Epithelial cell of esophagus (primary cell): ENCODE results near the gene HTR7.
A peak's percentile ranks its signal among the peaks of the same experiment; 100 is the strongest.

Experiments
- DNase-seq: peaks from one replicate; pipeline ENCODE4 v3.0.0; 2010; ENCODE audit warnings: low read depth
- H3K4me3 ChIP-seq: 2 replicates; pipeline ENCODE4 v1.5.1; 2011; ENCODE audit warnings: mild to moderate bottlenecking, low read length, control low read depth
- TF ChIP-seq, protein P1 (sequence below): IDR thresholded peaks from 2 replicates; pipeline ENCODE4 v1.5.1; 2011; ENCODE audit warnings: low read depth, mild to moderate bottlenecking, low read length, control low read depth, inconsistent platforms; ENCODE audit not compliant: insufficient read depth; ENCODE audit errors: missing control alignments

HTR7 gene

GRCh38 chr10:90847436-90847835 lies 10.4 kb downstream of the HTR7 start:
- H3K4me3 ChIP-seq = no peak overlapping the region
- TF ChIP-seq, protein P1, sequence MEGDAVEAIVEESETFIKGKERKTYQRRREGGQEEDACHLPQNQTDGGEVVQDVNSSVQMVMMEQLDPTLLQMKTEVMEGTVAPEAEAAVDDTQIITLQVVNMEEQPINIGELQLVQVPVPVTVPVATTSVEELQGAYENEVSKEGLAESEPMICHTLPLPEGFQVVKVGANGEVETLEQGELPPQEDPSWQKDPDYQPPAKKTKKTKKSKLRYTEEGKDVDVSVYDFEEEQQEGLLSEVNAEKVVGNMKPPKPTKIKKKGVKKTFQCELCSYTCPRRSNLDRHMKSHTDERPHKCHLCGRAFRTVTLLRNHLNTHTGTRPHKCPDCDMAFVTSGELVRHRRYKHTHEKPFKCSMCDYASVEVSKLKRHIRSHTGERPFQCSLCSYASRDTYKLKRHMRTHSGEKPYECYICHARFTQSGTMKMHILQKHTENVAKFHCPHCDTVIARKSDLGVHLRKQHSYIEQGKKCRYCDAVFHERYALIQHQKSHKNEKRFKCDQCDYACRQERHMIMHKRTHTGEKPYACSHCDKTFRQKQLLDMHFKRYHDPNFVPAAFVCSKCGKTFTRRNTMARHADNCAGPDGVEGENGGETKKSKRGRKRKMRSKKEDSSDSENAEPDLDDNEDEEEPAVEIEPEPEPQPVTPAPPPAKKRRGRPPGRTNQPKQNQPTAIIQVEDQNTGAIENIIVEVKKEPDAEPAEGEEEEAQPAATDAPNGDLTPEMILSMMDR = no peak
- DNase-seq = peak; percentile 89

- DNase-seq = peak; percentile 68
- TF ChIP-seq, protein P1 = no peak
- no peak overlapping the region for H3K4me3 ChIP-seq
These were observed 11.1 kb downstream of the HTR7 start for GRCh38 chr10:90846746-90847145.

- no peak overlapping the region for H3K4me3 ChIP-seq
- DNase-seq = no peak
- TF ChIP-seq, protein P1 = no peak
These were observed 12.1 kb downstream of the HTR7 start for GRCh38 chr10:90845726-90846125.

DNA sequence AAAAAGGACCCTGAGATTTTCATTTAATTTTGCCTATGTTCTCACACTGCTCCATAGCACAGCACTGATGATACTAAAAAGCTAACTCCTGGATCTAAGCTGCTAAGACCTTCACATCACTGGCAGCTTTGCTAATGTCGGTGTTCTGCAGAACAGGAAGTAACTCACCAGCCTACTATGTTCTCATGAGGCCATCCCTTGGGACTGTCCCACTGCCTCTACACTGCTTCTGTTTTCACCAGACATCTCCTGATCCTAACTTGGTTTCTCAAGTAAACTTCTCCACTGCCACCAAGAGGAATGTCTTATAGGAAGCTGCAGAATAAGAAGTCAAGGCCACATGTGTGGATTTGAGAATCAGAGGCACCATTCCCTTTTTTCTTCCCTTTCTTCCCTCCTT lies 15.1 kb downstream of the HTR7 start:
- no peak overlapping the region for H3K4me3 ChIP-seq
- no peak for DNase-seq
- TF ChIP-seq, protein P1 = no peak

DNA sequence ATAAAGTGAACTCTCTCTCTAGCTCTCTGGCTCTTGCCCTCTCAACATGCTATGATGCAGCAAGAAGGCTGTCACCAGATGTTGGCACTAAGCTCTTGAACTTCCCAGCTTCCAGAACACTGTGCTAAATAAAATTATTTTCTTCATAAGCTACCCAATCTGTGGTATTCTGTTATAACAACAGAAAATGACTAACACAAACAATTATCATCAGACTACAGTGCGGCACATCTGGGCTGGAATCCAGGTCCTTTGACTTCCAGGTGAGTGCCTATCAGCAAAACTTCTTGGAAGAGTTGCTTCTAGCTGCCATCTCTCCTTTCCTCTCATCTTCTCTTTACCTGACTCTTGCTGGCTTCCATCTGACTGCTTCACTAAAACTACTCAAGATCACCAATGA lies 20.4 kb downstream of the HTR7 start:
- TF ChIP-seq, protein P1 = no peak
- no peak overlapping the region for H3K4me3 ChIP-seq
- DNase-seq = peak; percentile 35

- H3K4me3 ChIP-seq = no peak overlapping the region
- TF ChIP-seq, protein P1 = no peak
- DNase-seq = peak; percentile 96
These were observed 23.5 kb downstream of the HTR7 start for GRCh38 chr10:90834326-90834725.

GRCh38 chr10:90832111-90832510 lies 25.7 kb downstream of the HTR7 start:
- TF ChIP-seq, protein P1 = no peak
- no peak for DNase-seq
- no peak overlapping the region for H3K4me3 ChIP-seq
